ENCODE data around the gene MEF2C. TPM values are rescaled to one million over a fixed set of nuclear protein-coding genes. Genes with fewer than 3 reads are reported as not detected.
A peak's percentile ranks its signal among the peaks of the same experiment; 100 is the strongest.

Gene MEF2C
- total RNA-seq, 2 experiments from 2014 or later, result 0.07 to 0.12 TPM

DNA sequence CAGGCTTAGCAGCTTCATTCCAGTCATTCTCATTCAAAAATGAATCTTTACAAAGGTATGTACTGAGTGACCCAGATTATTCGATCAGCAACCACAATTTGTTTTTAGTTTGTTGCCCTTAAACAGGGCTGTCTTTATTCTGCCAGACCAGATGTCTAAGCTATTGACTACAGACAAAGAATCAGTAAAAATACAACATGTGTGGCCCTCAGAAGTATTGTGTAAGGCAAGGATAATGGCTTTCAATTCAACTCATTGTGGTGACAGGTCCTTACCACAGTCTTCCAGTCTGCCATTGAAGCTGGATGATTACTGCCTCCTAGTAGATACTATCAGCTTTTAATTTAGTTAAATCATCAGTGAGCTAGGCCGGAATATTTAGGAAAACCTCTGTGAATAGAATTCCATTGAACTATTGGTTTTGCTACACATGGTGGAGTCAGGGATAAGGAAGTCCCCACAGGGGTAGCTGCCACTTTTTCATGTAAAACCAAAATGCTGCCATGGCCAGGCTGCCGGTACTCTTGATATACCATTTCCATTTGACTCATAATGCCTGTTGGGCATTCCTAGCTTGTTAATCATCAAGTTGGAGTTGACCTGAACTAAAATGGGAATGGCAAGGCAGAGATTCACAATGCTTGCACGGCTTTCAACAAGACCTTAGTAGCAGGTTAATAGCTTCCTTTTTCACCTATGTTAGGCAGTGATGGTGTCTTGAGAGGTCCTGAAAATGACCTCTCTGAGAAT, 175.6 kb downstream of the MEF2C start:
- intact Hi-C loops (cut with DNase I, micrococcal nuclease), result no loop called here
- DNase-seq (no peak), ATAC-seq (no peak)
- Mint-ChIP-seq H3K36me3 (ENCODE audit: low read depth) (no peaks in the 10 kb centered on the region), H3K9me3 (ENCODE audit: low read depth) (no peaks in the 10 kb centered on the region), H3K4me3 (no peak overlapping the region), H3K27me3 (peaks cover 7% of the 10 kb centered on the region), H3K4me1 (no peaks in the 10 kb centered on the region), H3K27ac (no peak overlapping the region)
- ChIA-PET CTCF (interaction anchor here (1.1 to 1.8 kb wide), 2 partner anchors 17 to 690 kb away, joined by 4 to 6 read pairs; no protein-coding TSS in a partner anchor), POLR2A (no interaction called here)

DNA sequence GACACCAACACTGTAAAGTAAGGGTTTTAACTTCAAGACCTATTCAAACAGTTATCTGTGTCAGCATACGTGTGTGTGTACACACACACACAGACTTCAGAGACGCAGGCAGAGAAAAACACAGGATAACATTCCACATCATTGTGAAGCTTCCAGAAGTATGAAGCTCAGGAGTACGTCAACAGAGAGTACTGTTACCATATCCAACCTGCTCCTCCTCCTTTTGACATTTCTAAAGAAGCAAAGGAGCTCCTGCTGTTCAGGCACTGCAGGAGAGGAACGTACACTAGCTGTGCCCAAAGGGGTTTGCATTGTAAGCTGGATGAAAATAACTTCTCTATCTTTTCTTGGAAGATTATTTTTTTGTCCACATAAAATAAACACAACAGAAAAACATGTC, 180.7 kb downstream of the MEF2C start:
- Mint-ChIP-seq H3K27me3 (peaks cover 27% of the 10 kb centered on the region), H3K9me3 (ENCODE audit: low read depth) (no peaks in the 10 kb centered on the region), H3K27ac (no peak overlapping the region), H3K4me3 (no peak overlapping the region), H3K36me3 (ENCODE audit: low read depth) (no peaks in the 10 kb centered on the region), H3K4me1 (no peaks in the 10 kb centered on the region)
- CTCF ChIA-PET, result no interaction called here
- DNase-seq (no peak), ATAC-seq (no peak)
- intact Hi-C loops (cut with DNase I, micrococcal nuclease), result no loop called here
- POLR2A ChIA-PET, result no interaction called here

DNA sequence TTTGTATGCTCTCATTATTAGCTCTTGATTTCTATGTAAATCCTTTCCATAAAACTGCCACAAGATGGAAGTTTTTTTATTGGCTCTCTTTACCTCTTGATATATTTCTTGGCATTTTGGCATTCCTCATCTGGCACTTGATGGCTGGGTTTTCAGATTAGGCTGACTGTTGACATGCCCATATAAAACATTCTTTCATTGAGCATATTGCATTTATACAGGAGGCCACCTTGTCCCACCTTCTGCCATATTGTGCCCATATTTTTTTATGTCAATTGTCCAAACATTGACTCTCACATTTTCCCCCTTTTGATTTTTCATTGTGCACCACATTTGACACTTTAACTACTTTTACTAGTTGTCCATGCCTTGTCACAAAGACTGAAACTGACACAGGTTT, 182.9 kb downstream of the MEF2C start:
- DNase-seq, result no peak
- H3K27me3 Mint-ChIP-seq, result peaks cover 39% of the 10 kb centered on the region
- CTCF ChIA-PET, result interaction anchor here (1.6 kb wide), 1 partner anchor 9 kb away, joined by 7 read pairs; no protein-coding TSS in a partner anchor
- no peaks in the 10 kb centered on the region for H3K9me3 Mint-ChIP-seq (ENCODE audit: low read depth)
- no peaks in the 10 kb centered on the region for H3K4me1 Mint-ChIP-seq
- H3K27ac Mint-ChIP-seq, result no peak overlapping the region
- no peaks in the 10 kb centered on the region for H3K36me3 Mint-ChIP-seq (ENCODE audit: low read depth)
- intact Hi-C loops (cut with DNase I, micrococcal nuclease), result no loop called here
- ATAC-seq, result no peak
- POLR2A ChIA-PET, result no interaction called here
- no peak overlapping the region for H3K4me3 Mint-ChIP-seq

DNA sequence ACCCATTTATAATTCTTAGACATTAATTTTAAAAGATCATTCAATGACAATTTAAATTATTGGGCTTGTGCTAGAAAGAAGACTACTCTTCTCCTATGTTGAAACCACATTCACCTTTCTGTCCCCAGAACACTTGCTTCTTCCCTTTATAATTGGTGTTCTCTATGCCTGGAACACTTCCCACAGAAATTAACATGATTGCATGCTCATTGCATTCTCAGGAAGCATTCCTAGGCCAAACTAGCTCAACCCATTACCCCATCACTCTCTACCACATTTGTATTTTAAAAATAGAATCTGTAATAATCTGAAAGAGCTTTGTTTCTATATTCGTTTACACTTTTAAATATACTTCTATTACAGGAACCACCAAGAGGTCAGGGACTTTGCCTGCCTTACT, 184.7 kb downstream of the MEF2C start:
- no peaks in the 10 kb centered on the region for H3K4me1 Mint-ChIP-seq
- no peak overlapping the region for H3K4me3 Mint-ChIP-seq
- H3K36me3 Mint-ChIP-seq (ENCODE audit: low read depth), result no peaks in the 10 kb centered on the region
- CTCF ChIA-PET, result interaction anchor here (1.4 to 1.5 kb wide), 2 partner anchors 29 to 918 kb away, joined by 3 to 6 read pairs; no protein-coding TSS in a partner anchor
- ATAC-seq (no peak), DNase-seq (no peak)
- no peak overlapping the region for H3K27ac Mint-ChIP-seq
- POLR2A ChIA-PET, result no interaction called here
- intact Hi-C loops (cut with DNase I, micrococcal nuclease), result loop anchor here in 1 of 2 experiments (10.0 kb wide), 1 partner anchor 1273 kb away; no protein-coding TSS in a partner anchor
- peaks cover 51% of the 10 kb centered on the region for H3K27me3 Mint-ChIP-seq
- H3K9me3 Mint-ChIP-seq (ENCODE audit: low read depth), result no peaks in the 10 kb centered on the region

DNA sequence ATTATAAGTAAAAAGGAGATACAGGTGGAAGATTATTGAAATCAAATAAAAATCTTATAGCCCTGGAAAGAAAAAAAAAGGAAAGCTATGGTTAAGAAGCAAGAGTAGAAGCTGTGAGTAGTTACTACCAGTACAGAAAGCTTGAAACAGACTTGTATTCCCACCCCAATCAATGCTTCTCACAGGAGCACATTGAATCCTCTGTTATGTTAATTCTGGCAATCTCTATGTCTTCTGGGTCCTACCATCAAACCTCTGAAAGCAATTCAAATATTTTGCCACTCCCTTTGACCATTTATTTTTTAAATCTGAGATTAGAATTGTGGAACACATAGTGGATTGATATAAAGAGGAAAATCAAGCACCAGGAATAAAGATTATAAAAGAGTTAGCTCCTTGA, 186.5 kb downstream of the MEF2C start:
- Mint-ChIP-seq H3K4me3 (no peak overlapping the region), H3K27me3 (peaks cover 68% of the 10 kb centered on the region), H3K27ac (no peak overlapping the region), H3K4me1 (peaks cover under 1% of the 10 kb centered on the region), H3K9me3 (ENCODE audit: low read depth) (no peaks in the 10 kb centered on the region), H3K36me3 (ENCODE audit: low read depth) (no peaks in the 10 kb centered on the region)
- POLR2A ChIA-PET, result no interaction called here
- DNase-seq, result no peak
- intact Hi-C loops (cut with DNase I, micrococcal nuclease), result loop anchor here in 1 of 2 experiments (10.0 kb wide), 1 partner anchor 1272 kb away; no protein-coding TSS in a partner anchor
- no peak for ATAC-seq
- CTCF ChIA-PET, result interaction anchor here (0.7 to 1.4 kb wide), 5 partner anchors 12 to 1647 kb away, joined by 3 to 4 read pairs (median 3); no protein-coding TSS in a partner anchor

DNA sequence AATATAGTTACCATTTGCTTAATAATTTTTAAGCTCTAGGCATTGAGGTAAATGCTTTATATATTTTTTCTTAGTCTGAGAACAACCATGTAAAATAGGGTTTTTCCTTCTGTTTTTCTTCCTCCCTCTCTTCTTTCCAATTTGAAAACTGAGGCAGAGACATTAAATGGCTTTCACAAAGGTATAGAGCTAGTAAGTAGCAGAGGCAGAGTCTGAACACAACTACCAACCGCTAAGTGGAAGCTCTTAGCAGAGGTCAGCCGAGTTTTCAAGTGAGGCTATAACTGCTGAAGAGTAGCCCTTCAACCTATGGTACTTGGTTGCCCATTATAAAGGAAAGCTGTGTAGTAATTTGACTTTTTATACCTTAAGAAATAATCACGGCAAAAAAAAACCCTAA, 187.1 kb downstream of the MEF2C start:
- Mint-ChIP-seq H3K27me3 (peaks cover 72% of the 10 kb centered on the region), H3K4me3 (no peak overlapping the region), H3K4me1 (peaks cover 6% of the 10 kb centered on the region), H3K27ac (no peak overlapping the region), H3K36me3 (ENCODE audit: low read depth) (no peaks in the 10 kb centered on the region), H3K9me3 (ENCODE audit: low read depth) (no peaks in the 10 kb centered on the region)
- ChIA-PET POLR2A (no interaction called here), CTCF (interaction anchor here (0.5 to 1.4 kb wide), 5 partner anchors 12 to 1648 kb away, joined by 3 to 4 read pairs (median 3); no protein-coding TSS in a partner anchor)
- ATAC-seq (no peak), DNase-seq (no peak)
- intact Hi-C loops (cut with DNase I, micrococcal nuclease), result loop anchor here in 1 of 2 experiments (10.0 kb wide), 1 partner anchor 1271 kb away; no protein-coding TSS in a partner anchor

DNA sequence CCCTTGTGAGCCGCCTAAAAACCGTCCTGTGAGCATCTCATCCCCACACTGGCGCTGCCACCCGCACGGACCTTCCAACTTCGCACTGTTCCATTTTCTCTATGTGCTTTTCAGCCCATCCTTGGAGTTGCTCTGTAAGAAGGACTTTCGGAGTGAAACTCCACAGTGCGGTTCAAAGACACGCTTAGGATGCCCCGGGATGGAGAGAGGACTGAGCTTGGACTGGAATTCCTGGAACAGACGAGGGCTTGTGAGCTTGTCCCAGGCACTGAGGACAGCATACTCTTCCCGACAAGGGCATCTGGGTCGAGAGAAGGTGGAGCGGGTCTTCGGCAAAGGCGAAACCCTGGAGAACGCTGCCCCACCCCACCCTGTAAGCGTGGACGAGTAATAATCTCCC, 187.8 kb downstream of the MEF2C start:
- no peaks in the 10 kb centered on the region for H3K36me3 Mint-ChIP-seq (ENCODE audit: low read depth)
- intact Hi-C loops (cut with DNase I, micrococcal nuclease), result loop anchor here in 1 of 2 experiments (10.0 kb wide), 1 partner anchor 1270 kb away; no protein-coding TSS in a partner anchor
- H3K4me3 Mint-ChIP-seq, result no peak overlapping the region

DNA sequence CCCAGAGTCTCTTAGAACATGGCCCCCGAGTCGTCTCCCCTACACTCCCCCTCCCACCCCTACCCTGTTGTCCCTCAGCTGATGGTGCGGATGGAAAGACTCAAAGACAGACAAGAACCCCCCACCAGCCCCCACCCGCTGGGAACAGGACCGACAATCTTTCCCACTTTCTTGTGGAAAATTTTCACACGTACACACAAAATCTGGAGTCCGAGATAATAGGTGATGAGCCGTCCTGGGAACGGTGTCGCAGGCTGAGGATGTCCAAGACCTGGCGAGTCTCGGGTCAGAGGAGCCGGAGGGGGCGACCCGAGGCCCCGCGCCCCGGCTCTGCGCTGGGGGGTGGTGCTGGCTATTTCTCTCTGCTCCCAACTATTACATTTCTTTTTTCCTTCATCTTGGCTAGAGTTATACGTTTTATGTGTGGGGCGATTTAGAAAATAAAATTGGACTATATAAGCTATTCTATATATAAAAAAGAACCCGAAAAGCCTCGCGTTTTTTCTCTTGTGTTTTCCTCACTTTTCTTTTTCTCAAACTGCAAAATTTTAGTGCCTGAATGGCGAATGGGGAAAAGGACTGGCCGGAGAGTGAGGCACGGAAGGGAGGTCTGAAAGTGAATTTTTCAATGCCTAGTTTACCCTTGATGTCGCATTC, 188.8 kb downstream of the MEF2C start:
- DNase-seq (no peak), ATAC-seq (no peak)
- peaks cover 15% of the 10 kb centered on the region for H3K4me1 Mint-ChIP-seq
- H3K9me3 Mint-ChIP-seq (ENCODE audit: low read depth), result no peaks in the 10 kb centered on the region
- CTCF ChIA-PET, result interaction anchor here (0.6 to 4.8 kb wide), 4 partner anchors 13 to 1262 kb away, joined by 3 to 59 read pairs (median 3); no protein-coding TSS in a partner anchor
- no peaks in the 10 kb centered on the region for H3K36me3 Mint-ChIP-seq (ENCODE audit: low read depth)
- peaks cover 71% of the 10 kb centered on the region for H3K27me3 Mint-ChIP-seq
- H3K27ac Mint-ChIP-seq, result no peak overlapping the region
- intact Hi-C loops (cut with DNase I, micrococcal nuclease), result loop anchor here (5.0 to 10.0 kb wide), 4 partner anchors 37 to 1282 kb away; partner anchors contain the start of genes CCNH (in 1 of the 2) and MEF2C (in 1 of the 2)
- POLR2A ChIA-PET, result no interaction called here
- no peak overlapping the region for H3K4me3 Mint-ChIP-seq

More for the DNA sequence above, 187.8 kb downstream of the MEF2C start:
- Mint-ChIP-seq H3K4me1 (peaks cover 12% of the 10 kb centered on the region), H3K27ac (no peak overlapping the region), H3K9me3 (ENCODE audit: low read depth) (no peaks in the 10 kb centered on the region), H3K27me3 (peaks cover 76% of the 10 kb centered on the region)
- DNase-seq, result no peak
- POLR2A ChIA-PET, result no interaction called here
- CTCF ChIA-PET, result interaction anchor here (0.5 to 1.6 kb wide), 5 partner anchors 11 to 914 kb away, joined by 3 read pairs; no protein-coding TSS in a partner anchor
- no peak for ATAC-seq

DNA sequence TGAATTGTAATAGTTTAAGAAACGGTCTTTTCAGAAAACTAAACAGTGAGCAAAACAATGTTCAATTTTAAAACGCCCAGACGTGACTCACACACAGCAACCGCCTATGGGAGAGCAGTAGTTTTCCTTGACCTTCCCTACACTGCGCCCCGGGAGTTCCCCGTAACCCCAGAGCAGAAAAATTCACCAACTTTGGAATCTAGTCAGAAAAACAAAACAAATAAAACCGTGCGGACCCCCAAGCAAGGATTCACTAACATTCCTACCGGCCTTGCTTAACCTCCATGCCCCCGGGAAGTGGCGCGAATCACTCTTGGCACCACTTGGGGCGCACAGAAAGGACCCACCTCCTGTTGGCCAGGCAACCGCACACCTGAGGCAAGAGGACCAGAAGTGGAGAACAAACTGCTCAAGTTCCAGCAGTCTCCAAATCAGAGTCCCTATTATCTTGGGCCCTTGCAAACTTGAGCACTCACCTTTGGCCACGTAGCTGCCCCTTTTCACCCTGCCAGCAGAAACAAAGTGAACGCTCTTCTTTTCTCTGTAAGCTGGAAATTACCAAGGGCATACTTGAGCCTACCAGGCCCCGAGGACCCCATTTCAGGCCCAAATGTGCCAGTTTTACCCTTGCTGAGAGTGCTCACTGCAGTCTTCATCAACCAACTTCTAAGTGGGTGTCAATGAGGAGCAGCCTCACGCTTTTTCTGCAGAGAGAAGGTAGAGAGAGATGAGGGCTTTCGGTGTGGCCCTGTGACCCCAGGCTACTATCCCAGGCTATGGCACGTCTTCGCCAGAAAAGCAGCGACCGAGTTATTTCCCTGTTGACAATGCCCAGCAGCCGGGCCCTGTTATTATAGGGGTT, 189.7 kb downstream of the MEF2C start:
- ATAC-seq (no peak), DNase-seq (peak; percentile 25)
- Mint-ChIP-seq H3K4me1 (peaks cover 15% of the 10 kb centered on the region), H3K27me3 (peaks cover 75% of the 10 kb centered on the region), H3K36me3 (ENCODE audit: low read depth) (no peaks in the 10 kb centered on the region), H3K4me3 (no peak overlapping the region), H3K9me3 (ENCODE audit: low read depth) (no peaks in the 10 kb centered on the region), H3K27ac (no peak overlapping the region)
- intact Hi-C loops (cut with DNase I, micrococcal nuclease), result loop anchor here (5.0 to 10.0 kb wide), 4 partner anchors 36 to 1281 kb away; partner anchors contain the start of genes CCNH (in 1 of the 2) and MEF2C (in 1 of the 2)
- ChIA-PET CTCF (interaction anchor here (0.6 to 4.8 kb wide), 5 partner anchors 10 to 1261 kb away, joined by 3 to 59 read pairs (median 4); no protein-coding TSS in a partner anchor), POLR2A (no interaction called here)

DNA sequence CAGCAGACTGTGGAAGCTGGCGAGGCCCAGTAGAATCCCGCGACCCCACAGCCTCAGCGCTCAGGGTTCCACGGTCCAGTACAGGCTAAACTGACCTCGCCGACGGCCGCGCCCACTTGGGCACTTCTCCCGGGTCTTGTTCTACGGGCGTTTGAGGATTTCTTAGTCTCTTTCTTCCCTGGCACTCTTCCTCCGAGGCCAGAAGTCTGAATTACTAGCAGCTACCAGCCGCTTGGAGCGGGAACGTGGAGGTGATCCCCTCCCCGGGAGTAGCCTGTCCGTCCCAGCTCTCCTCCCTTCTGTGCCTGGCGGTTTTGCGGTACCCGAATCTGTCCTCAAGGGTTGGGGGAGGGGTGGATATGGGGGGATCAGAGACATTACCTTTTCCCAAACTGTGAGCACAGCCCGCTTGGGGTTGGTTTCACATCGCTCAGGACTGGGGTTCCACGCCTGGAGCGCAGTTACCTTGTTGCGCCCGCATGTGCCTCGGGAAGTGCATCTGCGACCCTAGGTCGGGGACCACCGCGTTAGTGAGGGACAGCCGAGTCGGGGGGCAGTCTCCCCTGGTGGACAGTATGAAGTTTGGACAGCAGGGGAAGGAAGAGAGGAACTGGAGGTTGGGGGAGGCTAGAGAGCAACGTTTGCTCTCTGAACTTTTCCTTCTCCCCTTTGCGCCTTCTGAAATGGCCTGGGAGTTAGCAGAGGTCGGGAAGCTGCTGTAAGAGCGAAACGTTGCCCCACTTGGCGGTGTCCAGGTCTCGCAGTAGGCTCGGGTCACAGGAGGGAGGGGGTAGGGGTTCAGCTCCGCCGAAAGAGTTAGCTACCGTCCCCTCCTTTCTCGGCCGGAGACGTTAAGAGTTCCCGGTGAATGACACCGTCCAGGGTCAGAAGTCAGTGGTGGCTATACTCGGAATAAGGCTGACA, 190.8 kb downstream of the MEF2C start:
- Mint-ChIP-seq H3K27me3 (peaks cover 79% of the 10 kb centered on the region), H3K36me3 (ENCODE audit: low read depth) (no peaks in the 10 kb centered on the region), H3K4me3 (no peak overlapping the region), H3K27ac (no peak overlapping the region), H3K4me1 (peaks cover 15% of the 10 kb centered on the region), H3K9me3 (ENCODE audit: low read depth) (no peaks in the 10 kb centered on the region)
- ChIA-PET POLR2A (no interaction called here), CTCF (interaction anchor here (0.6 to 4.8 kb wide), 15 partner anchors 8 to 1132 kb away, joined by 3 to 59 read pairs (median 7); no protein-coding TSS in a partner anchor)
- intact Hi-C loops (cut with DNase I, micrococcal nuclease), result loop anchor here (1.0 to 10.0 kb wide), 7 partner anchors 17 to 1280 kb away; partner anchors contain the start of genes CCNH (in 1 of the 2) and MEF2C (in 1 of the 2)
- DNase-seq, result peak; percentile 7
- no peak for ATAC-seq
